K562 (cell line): ENCODE results near the gene LAG3. TPM values are rescaled to one million over a fixed set of nuclear protein-coding genes. Genes with fewer than 3 reads are reported as not detected.

Source experiments
- ARID1B ChIP-seq: fragments of 450-650 bp; IDR thresholded peaks from 2 replicates; pipeline ENCODE4 v1.6.1; 2016; ENCODE audit warnings: antibody characterized with exemption, mild to moderate bottlenecking, inconsistent platforms
- ARID2 ChIP-seq: fragments of 450-650 bp; IDR thresholded peaks from 2 replicates; pipeline ENCODE4 v1.6.1; 2017; ENCODE audit warnings: antibody characterized with exemption, mild to moderate bottlenecking
- CHD2 ChIP-seq: IDR thresholded peaks from 2 replicates; pipeline ENCODE4 v1.6.1; 2011; ENCODE audit warnings: low read depth, low read length
- DEAF1 ChIP-seq: fragments of 450-650 bp; formaldehyde crosslinking; IDR thresholded peaks from 2 replicates; pipeline ENCODE4 v1.4.0; 2020; ENCODE audit warnings: mild to moderate bottlenecking, moderate library complexity
- DIDO1 ChIP-seq: fragments of 450-650 bp; IDR thresholded peaks from 2 replicates; pipeline ENCODE4 v1.6.1; 2016; ENCODE audit warnings: low read depth, missing biosample characterization, missing genetic modification characterization
- HEY1 ChIP-seq: fragments of 250-450 bp; sonication (Bioruptor Pico); IDR thresholded peaks from 2 replicates; pipeline ENCODE4 v1.5.0; 2020; ENCODE audit warnings: mild to moderate bottlenecking, moderate library complexity, borderline replicate concordance
- NR2F6 ChIP-seq: fragments of 450-650 bp; formaldehyde crosslinking; IDR thresholded peaks from 2 replicates; pipeline ENCODE4 v1.4.0; 2020; ENCODE audit warnings: mild to moderate bottlenecking
- NR3C1 ChIP-seq: sonication (generic); formaldehyde crosslinking; IDR thresholded peaks from 2 replicates; pipeline ENCODE4 v1.8.1; 2022; ENCODE audit warnings: missing genetic modification reagents
- PHF8 ChIP-seq: fragments of 200-600 bp; sonication (generic); IDR thresholded peaks from 2 replicates; pipeline ENCODE4 v1.6.1; 2012; ENCODE audit warnings: mixed run types, mild to moderate bottlenecking, inconsistent platforms, low read length, moderate library complexity, borderline replicate concordance
- POU5F1 ChIP-seq: fragments of 150-350 bp; IDR thresholded peaks from 2 replicates; pipeline ENCODE4 v1.6.1; 2014; ENCODE audit warnings: borderline replicate concordance, low read length, low read depth, mild to moderate bottlenecking; ENCODE audit not compliant: partially characterized antibody
- PTRF ChIP-seq: fragments of 450-650 bp; IDR thresholded peaks from 2 replicates; pipeline ENCODE4 v1.6.1; 2016; ENCODE audit warnings: mild to moderate bottlenecking, missing genetic modification characterization, missing compliant biosample characterization
- PYGO2 ChIP-seq: fragments of 450-650 bp; IDR thresholded peaks from 2 replicates; pipeline ENCODE4 v1.6.1; 2016; ENCODE audit warnings: mild to moderate bottlenecking, missing genetic modification characterization, moderate library complexity, missing compliant biosample characterization
- RCOR1 ChIP-seq, 2 experiments: IDR thresholded peaks; 2 replicates each; pipeline ENCODE4 v1.6.1; 2012; ENCODE audit warnings: low read depth in 2 of 2, low read length in 2 of 2, borderline replicate concordance in 1 of 2, improper control_type of control experiment in 1 of 2
- RHOXF2B ChIP-seq: fragments of 250-450 bp; sonication (Bioruptor Pico); conservative IDR thresholded peaks from 2 replicates; pipeline ENCODE4 v1.5.1; 2021
- SMAD2 ChIP-seq: fragments of 150-350 bp; IDR thresholded peaks from 2 replicates; pipeline ENCODE4 v1.6.1; 2014; ENCODE audit warnings: low read depth, mild to moderate bottlenecking, low read length
- SPI1 ChIP-seq: IDR thresholded peaks from 2 replicates; pipeline ENCODE4 v1.6.1; 2011; ENCODE audit warnings: low read depth, low read length, control low read depth, borderline replicate concordance
- TEAD1 ChIP-seq, 2 experiments: fragments of 450-650 bp in 1 of 2; sonication (generic) in 1 of 2; formaldehyde crosslinking; IDR thresholded peaks; 2 replicates each; pipeline versions ENCODE4 v1.4.0 to v1.8.0; 2020 to 2022; ENCODE audit warnings: mild to moderate bottlenecking in 2 of 2, missing genetic modification reagents in 1 of 2
- TRIM24 ChIP-seq, 2 experiments: fragments of 450-650 bp; IDR thresholded peaks; 2 replicates each; pipeline ENCODE4 v1.6.1; 2016
- XRCC5 ChIP-seq: fragments of 200-400 bp; formaldehyde crosslinking; IDR thresholded peaks from 2 replicates; pipeline ENCODE4 v1.6.1; 2017; ENCODE audit warnings: low read depth, mild to moderate bottlenecking, low read length
- ZBTB49 ChIP-seq: sonication (generic); formaldehyde crosslinking; IDR thresholded peaks from 2 replicates; pipeline ENCODE4 v1.8.0; 2022; ENCODE audit warnings: missing genetic modification reagents, mild to moderate bottlenecking, borderline replicate concordance
- ZEB2 ChIP-seq: fragments of 450-650 bp; IDR thresholded peaks from 2 replicates; pipeline ENCODE4 v1.6.1; 2016
- ZKSCAN3 ChIP-seq: fragments of 250-450 bp; sonication (Bioruptor Pico); IDR thresholded peaks from 2 replicates; pipeline ENCODE4 v1.4.0; 2020
- ZNF41 ChIP-seq: fragments of 250-450 bp; sonication (Bioruptor Pico); conservative IDR thresholded peaks from 2 replicates; pipeline ENCODE4 v1.4.0; 2020; ENCODE audit warnings: mild to moderate bottlenecking
- ZNF561 ChIP-seq: fragments of 450-650 bp; formaldehyde crosslinking; conservative IDR thresholded peaks from 2 replicates; pipeline ENCODE4 v1.4.0; 2020; ENCODE audit warnings: mild to moderate bottlenecking, moderate library complexity
- ZNF76 ChIP-seq: fragments of 250-450 bp; sonication (Bioruptor Pico); IDR thresholded peaks from 2 replicates; pipeline ENCODE4 v1.4.0; 2020; ENCODE audit warnings: mild to moderate bottlenecking, moderate library complexity, borderline replicate concordance
- polyA plus RNA-seq, 8 experiments: library from polyadenylated mRNA; depleted of rRNA in 4 of 8; stranded (reverse) in 5 of 8; unstranded in 3 of 8; fragments of >200 nt; fragmentation: Nextera tagmentation in 2 of 8; fragmentation: Illumina TruSeq in 1 of 8; extraction: Ambion mirVana in 2 of 8; extraction: Trizol in 1 of 8; gene quantifications; 2 replicates each; pipeline versions ENCODE4 v1.2.1 to v1.2.3, GENCODE V29; 2011 to 2014; ENCODE audit warnings: inconsistent platforms in 1 of 8, missing spikeins in 1 of 8
- total RNA-seq, 7 experiments: library from RNA; depleted of rRNA in 6 of 7; stranded (reverse); fragments of >200 nt in 6 of 7; fragmentation: Illumina TruSeq in 2 of 7; extraction: Trizol in 2 of 7; gene quantifications; 2 replicates each; pipeline versions ENCODE4 v1.2.1 to v1.2.3, GENCODE V29; 2011 to 2021; ENCODE audit warnings: low replicate concordance in 1 of 7

The LAG3 gene
- total and polyA plus RNA-seq, 9 of the 15 experiments (the other 6 are each of a cell fraction or from before 2014, with no cell fraction given), result 0.07 to 0.66 (median 0.09) TPM; not detected in 1

- TF ChIP-seq DIDO1 (peak; percentile 26; the same call in 1 of the 2 replicates), ZNF41 (CRISPR knock-in tag) (no peak), POU5F1 (no peak), NR2F6 (CRISPR knock-in tag) (no peak), RHOXF2B (no peak), PTRF (no peak), ZEB2 (peak; percentile 28; the same call in 1 of the 2 replicates), XRCC5 (no peak), ZNF561 (CRISPR knock-in tag) (no peak), ZNF76 (CRISPR knock-in tag) (no peak), ZKSCAN3 (CRISPR knock-in tag) (no peak), TRIM24 (IDR thresholded peaks at IDR 0.05) (0 out of 4 replicates have a peak, but pooled peaks of 1 of the 2 experiments have one; percentile 32), DEAF1 (CRISPR knock-in tag) (peak; percentile 89), CHD2 (peak; percentile 62), TEAD1 (CRISPR knock-in tag; IDR thresholded peaks at IDR 0.05) (peak in 1 of 2 experiments; percentile 70; a peak in 1 of 4 replicates), ARID2 (peak; percentile 78), ZBTB49 (CRISPR knock-in tag) (no peak), PHF8 (peak; percentile 19; the same call in 1 of the 2 replicates), PYGO2 (no peak), HEY1 (CRISPR knock-in tag) (no peak), SPI1 (no peak), SMAD2 (no peak), NR3C1 (CRISPR knock-in tag) (no peak), ARID1B (peak; percentile 74), RCOR1 (IDR thresholded peaks at IDR 0.05; ENCODE audit: borderline replicate concordance in 1 of 2, low read depth in 2 of 2, low read length in 2 of 2) (0 out of 4 replicates have a peak, but pooled peaks of 1 of the 2 experiments have one; percentile 42)
Observed at GRCh38 chr12:6778574-6779550, 6.5 kb downstream of the LAG3 start (continued).
